Measurements from ENCODE around the gene BPIFA2. TPM values are rescaled to one million over a fixed set of nuclear protein-coding genes. Genes with fewer than 3 reads are reported as not detected.

The BPIFA2 gene
- total and polyA plus RNA-seq, 9 donors: not detected

DNA sequence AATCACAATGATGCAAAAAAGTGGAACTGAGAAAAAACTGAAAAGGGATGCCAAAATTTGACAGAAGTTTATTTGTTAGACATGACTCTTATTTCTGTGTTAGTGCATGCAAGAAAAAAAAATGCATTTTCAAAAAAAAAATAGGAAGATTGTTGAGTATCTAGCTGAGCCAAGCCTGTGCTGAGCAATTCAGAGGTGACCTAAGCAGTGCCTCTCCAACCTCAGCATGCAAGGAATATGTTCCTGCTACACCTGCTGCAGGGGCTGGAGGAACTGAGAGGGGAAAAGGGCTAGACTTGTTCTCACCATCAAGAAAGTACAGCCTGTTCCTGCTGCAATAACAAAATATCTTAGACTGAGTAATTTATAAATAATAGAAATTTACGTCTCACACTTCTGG is 24.0 kb downstream of the BPIFA2 start:
- Histone ChIP-seq H3K4me3 (ENCODE audit: low read length) (no peak overlapping the region), H3K27ac (ENCODE audit: low read length) (no peak overlapping the region), H3K36me3 (ENCODE audit: control insufficient read depth, insufficient read depth, low read length) (no peaks in the 10 kb centered on the region), H3K9me3 (replicated peaks; ENCODE audit: control insufficient read depth, low read depth, low read length) (no peaks in the 10 kb centered on the region), H3K27me3 (ENCODE audit: control insufficient read depth, insufficient read depth, low read length) (no peaks in the 10 kb centered on the region), H3K4me1 (ENCODE audit: control insufficient read depth, insufficient read depth, low read length) (no peaks in the 10 kb centered on the region)
- DNase-seq: no peak
- WGBS (ENCODE audit: insufficient coverage): no CpG with 5 or more reads among the region's 1 CpG

DNA sequence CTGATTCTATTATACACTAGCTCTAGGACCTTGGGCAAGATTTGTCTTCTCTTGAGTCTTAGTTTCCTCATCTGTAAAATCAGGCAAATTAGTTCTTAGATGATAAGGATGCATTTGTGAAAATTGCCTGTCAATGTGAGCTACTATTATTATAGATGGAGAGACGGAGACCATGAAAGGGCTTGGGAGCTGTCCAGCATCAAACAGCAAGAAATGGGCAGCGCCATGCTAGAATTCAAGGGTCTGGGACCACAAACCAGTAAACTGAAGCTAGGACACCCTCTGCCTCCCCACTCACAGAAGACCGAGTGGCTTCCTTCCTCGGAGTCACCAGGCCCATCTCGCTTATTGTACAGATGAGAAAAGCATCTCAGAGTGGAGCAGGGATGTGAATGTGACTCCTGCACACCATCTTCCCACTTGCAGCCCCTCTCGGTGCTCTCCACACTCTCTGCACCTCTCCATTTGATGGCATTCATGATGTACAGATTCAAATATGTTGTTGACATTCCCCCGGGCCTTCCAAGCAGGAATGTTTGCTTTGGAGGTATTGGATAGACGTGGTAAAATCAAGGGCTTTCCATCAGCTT is 25.0 kb downstream of the BPIFA2 start:
- Histone ChIP-seq H3K27me3 (ENCODE audit: control insufficient read depth, insufficient read depth, low read length) (no peaks in the 10 kb centered on the region), H3K4me3 (ENCODE audit: low read length) (no peak overlapping the region), H3K27ac (ENCODE audit: low read length) (no peak overlapping the region), H3K4me1 (ENCODE audit: control insufficient read depth, insufficient read depth, low read length) (no peaks in the 10 kb centered on the region), H3K9me3 (replicated peaks; ENCODE audit: control insufficient read depth, low read depth, low read length) (no peaks in the 10 kb centered on the region), H3K36me3 (ENCODE audit: control insufficient read depth, insufficient read depth, low read length) (no peaks in the 10 kb centered on the region)
- whole genome bisulfite sequencing (ENCODE audit: insufficient coverage): 53% methylated on average over 2 of the region's 8 CpGs
- DNase-seq: no peak

DNA sequence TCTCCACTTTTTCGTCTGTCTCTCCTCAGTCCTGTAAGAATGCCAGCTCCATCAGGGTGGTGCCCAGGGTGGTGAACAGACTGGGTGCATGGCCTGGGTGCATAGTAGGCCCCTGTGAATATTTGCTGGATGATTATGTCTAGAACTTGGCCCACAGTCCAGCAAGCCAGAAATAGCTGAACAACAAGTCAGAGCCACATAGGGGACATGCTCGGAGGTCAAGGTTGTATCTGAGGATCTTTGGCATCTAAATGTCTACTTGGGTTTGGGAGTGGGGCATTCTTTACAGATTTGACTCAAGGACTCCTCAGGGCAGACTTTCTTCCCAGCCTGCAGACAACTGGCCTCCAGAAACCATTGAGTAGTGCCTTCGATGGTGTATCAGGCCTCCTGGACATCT is 31.1 kb downstream of the BPIFA2 start:
- no peak for DNase-seq
- Histone ChIP-seq H3K27me3 (ENCODE audit: control insufficient read depth, insufficient read depth, low read length) (peaks cover 2% of the 10 kb centered on the region), H3K27ac (ENCODE audit: low read length) (no peak overlapping the region), H3K4me3 (ENCODE audit: low read length) (no peak overlapping the region), H3K4me1 (ENCODE audit: control insufficient read depth, insufficient read depth, low read length) (no peaks in the 10 kb centered on the region), H3K9me3 (replicated peaks; ENCODE audit: control insufficient read depth, low read depth, low read length) (no peaks in the 10 kb centered on the region), H3K36me3 (ENCODE audit: control insufficient read depth, insufficient read depth, low read length) (no peaks in the 10 kb centered on the region)
- 82% methylated on average over 2 of the region's 3 CpGs for WGBS (ENCODE audit: insufficient coverage)

DNA sequence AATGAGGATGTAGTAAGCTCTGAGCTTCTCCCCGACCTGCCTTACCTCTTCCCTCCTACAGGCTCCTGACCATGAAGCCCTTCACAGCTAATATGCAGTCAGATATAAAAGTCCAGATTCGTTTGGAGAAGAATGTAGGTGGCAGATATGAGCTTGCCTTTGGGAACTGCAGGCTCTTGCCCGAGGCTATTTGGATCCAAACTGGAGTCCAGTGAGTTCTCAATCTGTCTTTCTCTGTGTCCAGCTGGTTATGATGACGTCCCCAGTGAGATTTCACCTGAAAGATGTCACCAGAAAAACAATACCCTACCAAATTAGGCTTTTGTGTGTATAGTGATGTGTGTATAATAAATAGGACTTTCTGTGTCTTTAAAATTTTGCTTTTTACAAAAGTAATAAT is 34.5 kb downstream of the BPIFA2 start:
- no peaks in the 10 kb centered on the region for H3K4me1 ChIP-seq (ENCODE audit: control insufficient read depth, insufficient read depth, low read length)
- DNase-seq: no peak
- WGBS (ENCODE audit: insufficient coverage): no CpG with 5 or more reads among the region's 4 CpGs
- H3K36me3 ChIP-seq (ENCODE audit: control insufficient read depth, insufficient read depth, low read length): no peaks in the 10 kb centered on the region
- H3K27me3 ChIP-seq (ENCODE audit: control insufficient read depth, insufficient read depth, low read length): peaks cover 2% of the 10 kb centered on the region
- H3K9me3 ChIP-seq (replicated peaks; ENCODE audit: control insufficient read depth, low read depth, low read length): no peaks in the 10 kb centered on the region
- H3K27ac ChIP-seq (ENCODE audit: low read length): no peak overlapping the region
- H3K4me3 ChIP-seq (ENCODE audit: low read length): no peak overlapping the region

- H3K36me3 ChIP-seq (ENCODE audit: control insufficient read depth, insufficient read depth, low read length): no peaks in the 10 kb centered on the region
Observed at GRCh38 chr20:33203444-33203843, 35.5 kb downstream of the BPIFA2 start.

DNA sequence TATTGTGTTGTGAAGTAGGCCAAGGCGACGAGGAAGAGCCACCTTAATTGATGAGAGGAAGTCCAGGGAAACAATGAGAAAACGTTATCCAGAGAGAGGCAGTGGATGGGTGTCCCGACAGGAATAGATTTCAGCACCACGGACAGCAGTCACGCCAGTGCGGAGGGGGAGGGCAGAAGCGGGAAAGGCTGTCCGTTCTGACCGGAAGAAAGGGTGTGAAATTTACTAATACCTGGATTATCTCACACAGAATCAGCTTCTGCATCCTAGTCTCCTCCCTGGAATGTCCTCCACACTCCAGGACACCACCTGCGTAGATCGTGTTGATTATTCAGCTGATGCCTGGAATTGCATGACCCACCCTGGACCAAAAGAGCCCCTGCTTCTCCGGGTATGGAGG is 41.8 kb downstream of the BPIFA2 start:
- no peaks in the 10 kb centered on the region for H3K36me3 ChIP-seq (ENCODE audit: control insufficient read depth, insufficient read depth, low read length)
- H3K4me1 ChIP-seq (ENCODE audit: control insufficient read depth, insufficient read depth, low read length): no peaks in the 10 kb centered on the region
- H3K9me3 ChIP-seq (replicated peaks; ENCODE audit: control insufficient read depth, low read depth, low read length): no peaks in the 10 kb centered on the region
- peak; percentile 84 for DNase-seq
- no peak overlapping the region for H3K4me3 ChIP-seq (ENCODE audit: low read length)
- no peak overlapping the region for H3K27ac ChIP-seq (ENCODE audit: low read length)
- no peaks in the 10 kb centered on the region for H3K27me3 ChIP-seq (ENCODE audit: control insufficient read depth, insufficient read depth, low read length)
- WGBS (ENCODE audit: insufficient coverage): 0% methylated on average over 4 of the region's 13 CpGs

More at GRCh38 chr20:33203444-33203843, 35.5 kb downstream of the BPIFA2 start:
- Histone ChIP-seq H3K27me3 (ENCODE audit: control insufficient read depth, insufficient read depth, low read length) (peaks cover 2% of the 10 kb centered on the region), H3K4me1 (ENCODE audit: control insufficient read depth, insufficient read depth, low read length) (no peaks in the 10 kb centered on the region), H3K9me3 (replicated peaks; ENCODE audit: control insufficient read depth, low read depth, low read length) (no peaks in the 10 kb centered on the region), H3K4me3 (ENCODE audit: low read length) (no peak overlapping the region), H3K27ac (ENCODE audit: low read length) (no peak overlapping the region)
- DNase-seq: no peak
- 95% methylated on average over 2 of the region's 3 CpGs for WGBS (ENCODE audit: insufficient coverage)

DNA sequence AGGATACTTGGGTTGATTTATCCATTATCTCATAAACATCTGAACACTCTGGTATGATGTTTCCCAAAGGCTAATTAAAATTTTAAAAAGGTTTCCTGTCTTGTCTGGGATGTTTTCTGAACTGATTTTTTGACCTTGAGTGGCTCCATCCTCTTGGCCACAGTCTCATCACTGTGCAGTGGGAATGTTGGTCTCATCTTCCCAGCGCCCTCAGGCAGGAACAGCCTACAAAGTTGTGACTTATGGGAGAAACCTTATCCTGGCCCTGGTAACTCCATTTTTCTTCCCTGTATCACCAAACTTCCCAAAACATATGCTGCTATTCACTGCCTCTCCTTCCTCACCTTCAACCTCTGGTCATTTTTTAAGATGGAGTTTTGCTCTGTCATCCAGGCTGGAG is 42.4 kb downstream of the BPIFA2 start:
- no peak for DNase-seq
- Histone ChIP-seq H3K36me3 (ENCODE audit: control insufficient read depth, insufficient read depth, low read length) (no peaks in the 10 kb centered on the region), H3K9me3 (replicated peaks; ENCODE audit: control insufficient read depth, low read depth, low read length) (no peaks in the 10 kb centered on the region), H3K4me3 (ENCODE audit: low read length) (no peak overlapping the region), H3K27me3 (ENCODE audit: control insufficient read depth, insufficient read depth, low read length) (no peaks in the 10 kb centered on the region), H3K27ac (ENCODE audit: low read length) (no peak overlapping the region), H3K4me1 (ENCODE audit: control insufficient read depth, insufficient read depth, low read length) (no peaks in the 10 kb centered on the region)
- 71% methylated on average over 1 of the region's 1 CpG for WGBS (ENCODE audit: insufficient coverage)

- Histone ChIP-seq H3K4me3 (ENCODE audit: low read length) (no peak overlapping the region), H3K27ac (ENCODE audit: low read length) (no peak overlapping the region), H3K36me3 (ENCODE audit: control insufficient read depth, insufficient read depth, low read length) (no peaks in the 10 kb centered on the region), H3K27me3 (ENCODE audit: control insufficient read depth, insufficient read depth, low read length) (no peaks in the 10 kb centered on the region), H3K4me1 (ENCODE audit: control insufficient read depth, insufficient read depth, low read length) (no peaks in the 10 kb centered on the region), H3K9me3 (replicated peaks; ENCODE audit: control insufficient read depth, low read depth, low read length) (no peaks in the 10 kb centered on the region)
- peak; percentile 18 for DNase-seq
- WGBS (ENCODE audit: insufficient coverage): 22% methylated on average over 2 of the region's 5 CpGs
Observed at GRCh38 chr20:33211817-33212424, 44.0 kb downstream of the BPIFA2 start.

DNA sequence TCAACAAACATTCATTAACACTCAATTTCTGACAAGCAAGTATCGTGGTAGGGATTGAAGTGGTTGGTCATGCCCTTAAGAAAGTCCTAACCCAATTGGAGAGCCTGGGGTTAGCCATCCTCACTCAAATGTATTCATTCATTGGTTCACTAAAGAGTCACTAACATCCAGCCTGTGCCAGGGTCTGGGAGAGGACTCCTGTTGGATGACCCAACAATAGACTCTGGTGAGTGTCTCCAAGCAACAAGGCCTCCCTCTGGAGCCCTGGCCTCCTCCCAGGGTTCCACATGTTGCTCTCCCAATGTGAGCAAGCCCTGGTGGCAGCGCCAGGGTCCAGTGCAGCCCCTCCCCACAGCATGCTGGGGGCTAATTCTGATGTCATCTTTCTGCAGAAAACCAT is 49.1 kb downstream of the BPIFA2 start, which contains the start of gene BPIFA3:
Gene BPIFA3 (plus strand): TSS at position 301 of the 400 bp plus-strand sequence. CDS start 185 bp downstream, outside the sequence.
- H3K27ac ChIP-seq (ENCODE audit: low read length): no peak within 1 kb of the TSS
- H3K27me3 ChIP-seq (ENCODE audit: control insufficient read depth, insufficient read depth, low read length): no peaks in the 10 kb centered on the region
- 89% methylated on average over 1 of the region's 2 CpGs for whole genome bisulfite sequencing (ENCODE audit: insufficient coverage)
- H3K9me3 ChIP-seq (replicated peaks; ENCODE audit: control insufficient read depth, low read depth, low read length): no peaks in the 10 kb centered on the region
- H3K4me1 ChIP-seq (ENCODE audit: control insufficient read depth, insufficient read depth, low read length): no peaks in the 10 kb centered on the region
- DNase-seq: no peak
- H3K36me3 ChIP-seq (ENCODE audit: control insufficient read depth, insufficient read depth, low read length): no peaks in the 10 kb centered on the region
- no peak within 1 kb of the TSS for H3K4me3 ChIP-seq (ENCODE audit: low read length)

DNA sequence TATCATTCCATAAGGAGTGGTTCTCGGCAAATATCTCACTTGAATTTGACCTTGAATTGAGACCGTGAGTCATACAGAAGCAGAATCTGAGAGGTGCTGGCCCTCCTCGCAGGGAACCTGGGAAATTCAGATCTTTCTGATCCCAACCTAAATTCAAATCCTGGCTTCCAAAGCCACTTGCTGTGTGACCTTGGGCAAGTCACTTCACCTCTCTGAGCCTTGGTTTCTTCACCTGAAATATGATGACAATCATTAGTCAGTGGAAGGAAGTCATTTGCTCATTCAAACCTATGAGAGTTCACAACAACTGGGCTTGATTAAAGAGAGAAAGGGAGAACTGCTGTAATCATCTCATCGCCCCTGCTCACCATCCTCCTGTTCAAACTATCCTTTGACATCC is 56.4 kb downstream of the BPIFA2 start:
- no peaks in the 10 kb centered on the region for H3K27me3 ChIP-seq (ENCODE audit: control insufficient read depth, insufficient read depth, low read length)
- DNase-seq: no peak
- no peaks in the 10 kb centered on the region for H3K9me3 ChIP-seq (replicated peaks; ENCODE audit: control insufficient read depth, low read depth, low read length)
- H3K27ac ChIP-seq (ENCODE audit: low read length): no peak overlapping the region
- H3K4me1 ChIP-seq (ENCODE audit: control insufficient read depth, insufficient read depth, low read length): no peaks in the 10 kb centered on the region
- H3K4me3 ChIP-seq (ENCODE audit: low read length): no peak overlapping the region
- 100% methylated on average over 1 of the region's 4 CpGs for WGBS (ENCODE audit: insufficient coverage)
- H3K36me3 ChIP-seq (ENCODE audit: control insufficient read depth, insufficient read depth, low read length): no peaks in the 10 kb centered on the region
